GM12878 (cell line): Measurements from ENCODE around the gene ICAM4. TPM values are rescaled to one million over a fixed set of nuclear protein-coding genes. Genes with fewer than 3 reads are reported as not detected.

Experiments
- ATAC-seq: fragments of 200-7000 bp; cut with Tn5 transposase; 3 replicates; pipeline ENCODE4 v1.9.1; 2020; ENCODE audit warnings: mild to moderate bottlenecking, moderate library complexity
- BruUV-seq: library from RNA; stranded (reverse); fragments of 400-500 nt; replicated peaks from 2 replicates; lab custom pipeline; 2021; lab: Mats Ljungman, UMichigan
- CTCF ChIA-PET: fragments of 300-600 bp; sonication (Branson Sonifier 250); formaldehyde crosslinking; extraction: SDS; loops from one replicate; lab custom pipeline; 2021; ENCODE audit warnings: inconsistent platforms; lab: Yijun Ruan, JAX
- POLR2A ChIA-PET: fragments of 350-600 bp; formaldehyde crosslinking; extraction: SDS; loops from one replicate; lab custom pipeline; 2021; ENCODE audit warnings: inconsistent platforms; lab: Charles Lee
- RAD21 ChIA-PET: fragments of 300-600 bp; sonication (Branson Sonifier 250); formaldehyde crosslinking; loops from one replicate; lab custom pipeline; 2023; ENCODE audit warnings: antibody characterized with exemption; ENCODE audit not compliant: unreplicated experiment; lab: Charles Lee
- SMC1A ChIA-PET: fragments of 300-600 bp; sonication (Branson Sonifier 250); formaldehyde crosslinking; loops from one replicate; lab custom pipeline; 2023; ENCODE audit not compliant: unreplicated experiment, uncharacterized antibody; lab: Charles Lee
- DNase-seq: peaks from one replicate; pipeline ENCODE4 v3.0.0-alpha.2; 2011; ENCODE audit warnings: low read depth, low spot score
- FAIRE-seq: peaks from 3 replicates; lab custom pipeline; 2011; peaks lifted over from hg19 to GRCh38; lab: Jason Lieb, UNC
- H2AFZ ChIP-seq: 2 replicates; pipeline ENCODE4 v1.6.0; 2011; ENCODE audit warnings: low read depth, low read length, control low read depth; ENCODE audit not compliant: control insufficient read depth
- H3K27ac ChIP-seq: 2 replicates; pipeline ENCODE4 v1.5.1; 2011; ENCODE audit warnings: control low read depth; ENCODE audit not compliant: control insufficient read depth, insufficient read depth
- H3K27me3 ChIP-seq, 2 experiments: replicated peaks in 1 of 2; 2 replicates each; pipeline versions ENCODE4 v1.6.0 to v1.6.1; 2011; ENCODE audit warnings: low read length in 1 of 2; ENCODE audit not compliant: control insufficient read depth in 2 of 2, insufficient read depth in 2 of 2
- H3K36me3 ChIP-seq, 2 experiments: 2 replicates each; pipeline ENCODE4 v1.5.1; 2011; ENCODE audit warnings: low read length in 1 of 2; ENCODE audit not compliant: control insufficient read depth in 2 of 2, insufficient read depth in 2 of 2
- H3K4me1 ChIP-seq: 2 replicates; pipeline ENCODE4 v1.6.1; 2011; ENCODE audit warnings: mild to moderate bottlenecking, low read length, moderate library complexity, mixed read lengths; ENCODE audit not compliant: control insufficient read depth, insufficient read depth
- H3K4me2 ChIP-seq: 2 replicates; pipeline ENCODE4 v1.6.0; 2011; ENCODE audit warnings: control low read depth; ENCODE audit not compliant: control insufficient read depth, insufficient read depth
- H3K4me3 ChIP-seq: fragments of 200-600 bp; sonication (generic); 2 replicates; pipeline ENCODE4 v1.5.1; 2016
- H3K79me2 ChIP-seq: 2 replicates; pipeline ENCODE4 v1.6.0; 2011; ENCODE audit warnings: low read length; ENCODE audit not compliant: control insufficient read depth, insufficient read depth
- H3K9ac ChIP-seq: 2 replicates; pipeline ENCODE4 v1.8.0; 2011; ENCODE audit warnings: low read length, control low read depth, mixed read lengths; ENCODE audit not compliant: control insufficient read depth, insufficient read depth
- H3K9me3 ChIP-seq: replicated peaks from 3 replicates; pipeline ENCODE4 v1.5.1; 2011; ENCODE audit warnings: mild to moderate bottlenecking, low read length; ENCODE audit not compliant: control insufficient read depth, insufficient read depth
- H4K20me1 ChIP-seq: 2 replicates; pipeline ENCODE4 v1.6.0; 2011; ENCODE audit not compliant: control insufficient read depth, insufficient read depth
- BCL3 ChIP-seq: IDR thresholded peaks from 2 replicates; pipeline ENCODE4 v1.6.1; 2011; ENCODE audit warnings: borderline replicate concordance, low read depth, mild to moderate bottlenecking, moderate library complexity, low read length; ENCODE audit not compliant: insufficient read depth, poor library complexity, severe bottlenecking
- CHD1 ChIP-seq: IDR thresholded peaks from 2 replicates; pipeline ENCODE4 v1.6.1; 2012; ENCODE audit warnings: low read depth, low read length, improper control_type of control experiment
- CREM ChIP-seq: IDR thresholded peaks from 2 replicates; pipeline ENCODE4 v1.6.1; 2014; ENCODE audit warnings: antibody characterized with exemption, low read depth
- CUX1 ChIP-seq: IDR thresholded peaks from 2 replicates; pipeline ENCODE4 v1.6.1; 2012; ENCODE audit warnings: improper control_type of control experiment, low read depth, low read length; ENCODE audit not compliant: insufficient replicate concordance
- EED ChIP-seq: sonication (generic); IDR thresholded peaks from 2 replicates; pipeline ENCODE4 v1.6.1; 2016; ENCODE audit warnings: antibody characterized with exemption, low read depth
- FOS ChIP-seq: IDR thresholded peaks from 3 replicates; pipeline ENCODE4 v1.6.1; 2011; ENCODE audit warnings: borderline replicate concordance; ENCODE audit not compliant: insufficient read length; ENCODE audit errors: extremely low read depth
- HCFC1 ChIP-seq: fragments of 150-350 bp; IDR thresholded peaks from 2 replicates; pipeline ENCODE4 v1.6.1; 2014; ENCODE audit warnings: low read length
- HDGF ChIP-seq: fragments of 450-650 bp; IDR thresholded peaks from 2 replicates; pipeline ENCODE4 v1.6.1; 2016; ENCODE audit warnings: antibody characterized with exemption
- MYC ChIP-seq: IDR thresholded peaks from 2 replicates; pipeline ENCODE4 v1.6.1; 2011; ENCODE audit warnings: mild to moderate bottlenecking, low read length, moderate library complexity, inconsistent platforms; ENCODE audit not compliant: insufficient read depth, insufficient replicate concordance, insufficient read length, severe bottlenecking
- NFXL1 ChIP-seq: fragments of 450-650 bp; IDR thresholded peaks from 2 replicates; pipeline ENCODE4 v1.6.1; 2017; ENCODE audit warnings: antibody characterized with exemption, mild to moderate bottlenecking, borderline replicate concordance
- NR2C1 ChIP-seq: fragments of 450-650 bp; IDR thresholded peaks from 2 replicates; pipeline ENCODE4 v1.6.1; 2017; ENCODE audit warnings: antibody characterized with exemption, mild to moderate bottlenecking, moderate library complexity
- SIX5 ChIP-seq: IDR thresholded peaks from 2 replicates; pipeline ENCODE4 v1.6.1; 2011; ENCODE audit warnings: mild to moderate bottlenecking, low read depth, low read length, moderate library complexity; ENCODE audit not compliant: severe bottlenecking
- SPI1 ChIP-seq: IDR thresholded peaks from 2 replicates; pipeline ENCODE4 v1.6.1; 2011; ENCODE audit warnings: low read depth, mild to moderate bottlenecking, low read length, moderate library complexity, borderline replicate concordance; ENCODE audit not compliant: insufficient read depth
- SUPT20H ChIP-seq: IDR thresholded peaks from 2 replicates; pipeline ENCODE4 v1.6.1; 2011; ENCODE audit warnings: low read depth, mild to moderate bottlenecking, low read length, moderate library complexity, borderline replicate concordance; ENCODE audit not compliant: control insufficient read depth
- TARDBP ChIP-seq: IDR thresholded peaks from 2 replicates; pipeline ENCODE4 v1.6.1; 2016; ENCODE audit warnings: borderline replicate concordance
- WRNIP1 ChIP-seq: IDR thresholded peaks from 2 replicates; pipeline ENCODE4 v1.6.1; 2011; ENCODE audit warnings: low read depth, low read length, improper control_type of control experiment, borderline replicate concordance
- ZNF217 ChIP-seq: fragments of 450-650 bp; IDR thresholded peaks from 2 replicates; pipeline ENCODE4 v1.6.1; 2017; ENCODE audit warnings: antibody characterized with exemption, mild to moderate bottlenecking
- WGBS: methylation state at CpG from one replicate; pipeline ENCODE4 v1.1.6; 2016; ENCODE audit warnings: low lambda C conversion rate; ENCODE audit not compliant: insufficient replicate concordance, insufficient coverage; ENCODE audit errors: missing lambda C conversion rate; 5-methylcytosine and 5-hydroxymethylcytosine counted together
- in situ Hi-C: fragments of 300-500 bp; cut with MboI; formaldehyde crosslinking; loops from 9 replicates; pipeline ENCODE4 v1.14.3; 2018; ENCODE audit warnings: mixed read lengths
- intact Hi-C: fragments of 100-400 bp; cut with micrococcal nuclease; formaldehyde crosslinking; loops from one replicate; pipeline ENCODE4 v1.14.2; 2022; ENCODE audit not compliant: unreplicated experiment
- polyA plus RNA-seq, 11 experiments: library from polyadenylated mRNA; depleted of rRNA in 4 of 11; unstranded in 6 of 11; stranded (reverse) in 5 of 11; fragments of >200 nt; fragmentation: Nextera tagmentation in 4 of 11; fragmentation: Illumina TruSeq in 1 of 11; extraction: Ambion mirVana in 4 of 11; extraction: Trizol in 1 of 11; gene quantifications; 1 replicate in 1 of 11; 2 replicates in 10 of 11; pipeline versions ENCODE4 v1.2.1 to v1.2.3, GENCODE V29; 2011 to 2016; ENCODE audit warnings: inconsistent platforms in 2 of 11, missing spikeins in 2 of 11, low read depth in 1 of 11
- total RNA-seq, 4 experiments: library from RNA; depleted of rRNA in 3 of 4; stranded (reverse); fragments of >200 nt in 3 of 4; fragmentation: Illumina TruSeq in 1 of 4; extraction: Trizol in 1 of 4; gene quantifications; 2 replicates each; pipeline versions ENCODE4 v1.2.1 to v1.2.3, GENCODE V29; 2013 to 2021

Gene ICAM4
- total and polyA plus RNA-seq, 10 of the 15 experiments (the other 5 are each of a cell fraction or from before 2014, with no cell fraction given), result 0.31 to 5.1 (median 1.7) TPM

GRCh38 chr19:10262771-10263170, 24.0 kb upstream of the ICAM4 start:
- H2AFZ ChIP-seq, result no peak overlapping the region
- H3K9ac ChIP-seq, result no peak overlapping the region
- H3K27me3 ChIP-seq, result no peaks in the 10 kb centered on the region
- no peaks in the 10 kb centered on the region for H4K20me1 ChIP-seq
- peaks cover 7 to 11% of the 10 kb centered on the region in 2 experiments; a peak in 3 of 4 replicates for H3K36me3 ChIP-seq
- no TSS peak for BruUV-seq
- no peak overlapping the region for H3K4me3 ChIP-seq
- WGBS, result 56% methylated on average over 7 of the region's 7 CpGs
- no peaks in the 10 kb centered on the region; the same call in 2 of the 3 replicates for H3K9me3 ChIP-seq
- ChIA-PET POLR2A (interaction anchor here (0.6 kb wide), 1 partner anchor 93 kb away, joined by 3 read pairs; no protein-coding TSS in a partner anchor), SMC1A (interaction anchor here (1.1 kb wide), 2 partner anchors 27 to 116 kb away, joined by 3 read pairs; partner anchors contain the start of gene ICAM5), CTCF (interaction anchor here (0.6 to 1.6 kb wide), 3 partner anchors 124 to 149 kb away, joined by 3 to 8 read pairs (median 3); no protein-coding TSS in a partner anchor), RAD21 (interaction anchor here (7.2 kb wide), 1 partner anchor 124 kb away, joined by 107 read pairs; no protein-coding TSS in a partner anchor)
- H3K4me2 ChIP-seq, result no peak overlapping the region
- intact Hi-C loops, result no loop called here
- no peaks in the 10 kb centered on the region for H3K79me2 ChIP-seq
- DNase-seq, result no peak
- FAIRE-seq, result no peak
- no peak overlapping the region for H3K27ac ChIP-seq
- in situ Hi-C loops, result no loop called here
- TF ChIP-seq HCFC1 (no peak), SPI1 (no peak), BCL3 (no peak), WRNIP1 (no peak), SUPT20H (no peak), NR2C1 (no peak), NFXL1 (no peak), ZNF217 (no peak), SIX5 (no peak), HDGF (no peak), FOS (no peak), CREM (no peak), TARDBP (no peak), CHD1 (no peak), MYC (no peak), EED (no peak), CUX1 (no peak)
- no peak for ATAC-seq
- H3K4me1 ChIP-seq, result peaks cover 11% of the 10 kb centered on the region
